Activated T-cell treated with anti-CD3 and anti-CD28 coated beads, Interleukin-2, amount 50 U/mL, for 72 hours (primary cell): ENCODE data around the gene CLIC1. TPM values are rescaled to one million over a fixed set of nuclear protein-coding genes. Genes with fewer than 3 reads are reported as not detected.

Experiments used
- ATAC-seq, 2 donors: fragments of 150-1000 bp; cut with Tn5 transposase; replicated peaks in 1 of 2; 2 replicates each; pipeline ENCODE4 v1.10.0; 2021; ENCODE audit warnings: moderate library complexity in 2 of 2, mild to moderate bottlenecking in 1 of 2
- DNase-seq, 2 donors: peaks; one replicate each; pipeline ENCODE4 v3.0.0; 2021 to 2022; ENCODE audit warnings: mixed read lengths in 1 of 2
- H3K27ac Mint-ChIP-seq: one replicate; pipeline ENCODE4 v1.8.0; 2022; ENCODE audit warnings: mild to moderate bottlenecking, moderate library complexity, mixed read lengths
- H3K27me3 Mint-ChIP-seq: one replicate; pipeline ENCODE4 v1.8.0; 2022; ENCODE audit warnings: low read depth, mixed read lengths
- H3K36me3 Mint-ChIP-seq, 2 donors: one replicate each; pipeline ENCODE4 v1.8.0; 2022; ENCODE audit warnings: mixed read lengths in 2 of 2, mild to moderate bottlenecking in 1 of 2; ENCODE audit not compliant: insufficient read depth in 2 of 2
- H3K4me1 Mint-ChIP-seq: one replicate; pipeline ENCODE4 v1.8.0; 2022; ENCODE audit warnings: low read depth, mixed read lengths
- H3K4me3 Mint-ChIP-seq, 2 donors: one replicate each; pipeline ENCODE4 v1.8.0; 2022; ENCODE audit warnings: mild to moderate bottlenecking in 2 of 2, mixed read lengths in 2 of 2, moderate library complexity in 2 of 2
- H3K9me3 Mint-ChIP-seq, 2 donors: one replicate each; pipeline ENCODE4 v1.8.0; 2022; ENCODE audit warnings: mixed read lengths in 2 of 2
- total RNA-seq, 2 donors: library from RNA; stranded (reverse); gene quantifications; one replicate each; pipeline ENCODE4 v1.2.3, GENCODE V29; 2022

The CLIC1 gene
- total RNA-seq, 2 donors from 2014 or later = 253 to 318 TPM

DNA sequence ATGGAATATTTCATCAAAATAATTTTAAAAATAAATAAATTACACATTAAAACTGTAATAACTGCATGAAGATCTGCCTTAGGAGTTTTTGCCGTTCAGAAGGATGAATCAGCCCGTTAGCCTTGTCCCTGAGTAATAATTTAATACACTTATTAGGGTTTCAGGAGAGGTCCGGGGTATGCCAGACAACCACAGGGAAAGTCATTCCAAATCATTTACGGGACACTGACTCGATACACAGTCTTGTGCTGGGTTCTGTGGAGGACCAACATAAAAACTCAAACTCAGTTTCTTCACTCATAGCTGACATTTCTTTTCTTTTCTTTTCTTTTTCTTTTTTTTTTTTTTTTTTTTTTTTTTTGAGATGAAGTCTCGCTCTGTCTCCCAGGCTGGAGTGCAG, 30.4 kb downstream of the CLIC1 start:
- ATAC-seq (no peak), DNase-seq (no peak)
- Mint-ChIP-seq H3K4me1 (peaks cover 29% of the 10 kb centered on the region), H3K27ac (no peak overlapping the region), H3K36me3 (peaks cover 6% of the 10 kb centered on the region in 2 donors), H3K9me3 (no peaks in the 10 kb centered on the region), H3K27me3 (no peaks in the 10 kb centered on the region), H3K4me3 (no peak overlapping the region)

DNA sequence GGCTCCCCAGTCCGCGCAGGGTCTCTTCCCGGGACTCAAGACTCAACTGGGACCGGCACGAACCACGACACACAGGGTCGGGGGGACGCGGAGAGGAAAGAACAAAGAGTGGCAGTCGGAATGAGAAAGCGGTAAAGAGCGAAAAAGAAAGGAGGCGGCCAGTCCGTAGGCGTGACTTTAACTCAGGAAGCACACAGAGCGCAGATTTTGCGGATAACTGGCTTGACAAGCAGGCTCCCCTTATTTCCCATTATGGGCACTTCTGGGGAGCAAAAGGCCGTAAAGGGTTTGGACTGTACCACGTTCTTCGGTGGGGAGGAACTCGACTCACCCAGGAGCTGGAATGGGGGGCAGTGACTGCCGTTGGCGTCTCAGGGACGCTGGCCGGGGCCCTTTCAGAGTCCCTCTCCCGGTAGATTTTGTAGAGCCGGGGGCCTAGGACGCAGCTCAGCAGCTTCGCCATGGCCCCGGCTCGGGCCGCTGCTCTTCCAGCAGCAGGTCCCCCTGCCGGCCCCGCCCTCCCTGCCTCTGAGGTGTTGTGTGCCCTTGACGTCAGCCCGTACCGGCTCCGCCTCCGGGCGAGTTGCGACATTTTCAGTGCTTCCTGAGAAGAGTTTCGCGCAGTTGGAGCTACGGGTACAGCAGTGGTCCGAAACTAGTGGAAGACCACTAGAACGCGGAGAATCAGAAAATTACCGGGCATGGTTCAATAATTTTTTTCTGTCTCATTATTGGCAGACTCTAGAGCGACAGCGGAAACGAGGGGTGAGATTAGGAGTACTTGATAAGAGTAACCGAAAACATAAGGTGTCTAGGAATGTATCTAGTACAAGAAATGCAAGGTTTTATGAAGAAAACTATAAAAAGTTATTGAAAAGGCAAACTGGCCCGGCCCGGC, 33.3 kb downstream of the CLIC1 start, which contains the start of gene ABHD16A:
ABHD16A (minus strand) TSS at position 506 of the 898 bp plus-strand sequence; CDS start at position 463, 43 bp downstream.
- Mint-ChIP-seq H3K4me1 (peaks cover 30% of the 10 kb centered on the region), H3K27ac (peak within 1 kb of the TSS; percentile 95), H3K4me3 (peak within 1 kb of the TSS; percentile 87 to 90), H3K27me3 (no peaks in the 10 kb centered on the region), H3K36me3 (peaks cover 6% of the 10 kb centered on the region in 2 donors), H3K9me3 (no peaks in the 10 kb centered on the region)
- peak; percentile 97 for ATAC-seq
- DNase-seq = peak; percentile 97 to 98

DNA sequence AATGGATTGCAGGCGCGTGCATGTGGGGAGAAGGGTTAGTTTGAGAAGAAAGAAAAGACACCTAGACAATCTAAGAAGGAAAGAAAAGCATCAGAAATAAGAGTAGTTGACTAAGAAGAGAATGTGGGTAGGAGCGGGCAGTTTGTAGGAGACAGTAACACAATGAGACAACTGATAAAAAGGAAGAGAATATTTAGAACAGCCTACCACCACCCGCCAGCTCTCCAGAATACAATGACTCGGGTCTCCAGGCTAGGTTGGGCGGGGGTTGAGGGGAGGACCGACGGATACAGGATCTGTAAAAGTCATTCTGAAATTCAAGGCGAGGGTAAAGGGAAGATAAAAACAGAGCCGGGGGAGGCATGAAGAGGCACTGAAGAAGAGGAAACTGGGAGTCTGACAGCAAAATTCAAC, 33.9 kb downstream of the CLIC1 start:
- no peaks in the 10 kb centered on the region for H3K9me3 Mint-ChIP-seq
- H3K4me1 Mint-ChIP-seq = peaks cover 37% of the 10 kb centered on the region
- peaks cover 6 to 9% of the 10 kb centered on the region in 2 donors for H3K36me3 Mint-ChIP-seq
- peak; percentile 13 to 24 for ATAC-seq
- no peaks in the 10 kb centered on the region for H3K27me3 Mint-ChIP-seq
- H3K27ac Mint-ChIP-seq = peak overlapping the region; percentile 95
- peak; percentile 36 to 45 for DNase-seq
- peak overlapping the region; percentile 87 to 90 for H3K4me3 Mint-ChIP-seq

DNA sequence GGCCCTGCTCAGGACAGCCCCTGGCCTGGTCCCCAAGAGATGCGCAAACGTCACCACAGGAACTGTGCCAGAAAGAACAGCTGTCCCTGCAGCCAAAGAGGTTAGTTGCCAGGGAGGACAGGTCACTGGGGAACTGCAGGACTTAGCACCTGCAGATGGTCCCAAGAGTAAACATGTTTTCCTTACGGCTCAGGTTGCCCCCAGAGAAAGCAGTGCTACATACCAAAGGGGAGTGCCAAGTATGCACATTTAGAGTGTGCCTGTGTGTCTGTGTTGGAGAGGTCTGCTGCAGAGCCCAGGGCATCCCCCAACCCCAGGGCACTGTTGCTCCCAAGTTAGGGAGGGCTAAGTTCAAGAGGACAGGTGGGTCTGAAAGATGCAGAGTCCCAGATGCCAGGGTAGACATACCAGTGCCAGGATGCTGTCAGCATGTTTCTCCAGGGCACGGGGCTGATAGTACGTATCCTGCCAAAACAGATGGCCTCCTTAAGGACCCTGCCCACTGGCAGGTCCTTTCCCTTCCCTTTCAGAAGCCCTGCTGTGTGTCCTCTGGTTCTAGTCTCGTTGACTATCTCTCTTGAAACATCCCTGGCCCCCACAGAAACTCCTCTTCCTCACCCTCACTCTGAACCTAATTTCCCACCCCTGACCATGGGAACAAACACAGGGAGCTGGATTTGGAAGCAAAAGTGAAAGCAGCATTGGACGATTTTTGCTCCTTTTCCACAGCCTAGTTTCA, 34.5 kb downstream of the CLIC1 start:
- Mint-ChIP-seq H3K27ac (peak overlapping the region; percentile 95), H3K4me1 (peaks cover 40% of the 10 kb centered on the region), H3K27me3 (no peaks in the 10 kb centered on the region), H3K36me3 (peaks cover 6 to 9% of the 10 kb centered on the region in 2 donors), H3K9me3 (no peaks in the 10 kb centered on the region), H3K4me3 (peak overlapping the region; percentile 87 to 90)
- DNase-seq = no peak
- ATAC-seq = no peak

DNA sequence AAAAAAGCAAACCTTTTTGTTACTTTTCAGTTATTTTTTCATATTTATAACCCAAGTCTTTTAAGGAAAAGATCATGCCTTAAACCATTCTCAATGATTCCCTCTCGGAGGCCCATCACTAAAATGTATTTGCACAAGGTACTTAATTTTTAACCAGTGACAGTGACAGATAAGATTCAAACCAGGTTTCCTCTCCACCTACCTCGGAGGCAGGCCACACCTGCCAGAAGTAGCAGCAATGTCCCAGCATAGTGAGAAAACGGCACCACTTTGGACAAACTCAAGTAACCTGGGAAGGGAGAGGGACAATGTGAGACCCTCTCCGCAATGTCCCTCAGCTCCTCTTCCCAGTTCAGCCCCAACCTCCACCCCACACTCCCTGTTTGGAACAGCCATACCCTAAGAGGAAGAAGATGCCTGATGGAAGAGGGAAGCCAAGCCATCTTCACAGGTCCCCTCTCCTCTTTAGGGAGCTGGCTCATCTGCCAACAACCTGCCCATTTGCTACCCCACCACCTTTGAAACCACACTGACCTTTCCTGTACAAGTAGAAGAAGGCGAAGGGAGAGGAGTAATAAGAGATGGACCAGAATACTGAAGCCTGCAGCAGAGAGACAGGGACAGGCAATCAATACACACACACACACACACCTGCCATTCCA, 35.5 kb downstream of the CLIC1 start:
- Mint-ChIP-seq H3K27me3 (no peaks in the 10 kb centered on the region), H3K4me1 (peaks cover 40% of the 10 kb centered on the region), H3K27ac (no peak overlapping the region), H3K9me3 (no peaks in the 10 kb centered on the region), H3K4me3 (peak overlapping the region; percentile 87 to 90), H3K36me3 (peaks cover 9 to 11% of the 10 kb centered on the region in 2 donors)
- ATAC-seq = no peak
- no peak for DNase-seq

DNA sequence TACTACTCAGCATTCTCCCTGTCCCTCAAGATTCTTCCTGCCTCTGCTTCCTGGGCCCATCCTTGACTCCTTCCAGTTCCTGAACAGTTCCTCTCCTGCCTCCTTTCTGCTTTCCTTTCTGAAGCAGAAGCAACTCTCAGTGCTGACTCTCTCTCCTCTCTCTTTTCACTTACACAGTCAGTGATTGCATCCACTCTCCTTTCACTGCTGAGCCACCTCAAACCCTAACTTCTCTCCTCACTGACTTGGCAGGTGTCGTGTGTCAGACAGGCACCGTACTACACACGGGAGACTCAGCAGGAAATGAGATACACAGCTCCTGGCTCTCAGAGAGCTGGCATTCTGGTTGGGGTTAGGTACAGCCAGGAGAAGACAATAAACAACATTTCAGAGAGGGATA, 38.8 kb downstream of the CLIC1 start:
- Mint-ChIP-seq H3K9me3 (no peaks in the 10 kb centered on the region), H3K36me3 (peaks cover 7 to 9% of the 10 kb centered on the region in 2 donors), H3K27me3 (no peaks in the 10 kb centered on the region), H3K4me3 (peak overlapping the region; percentile 2 to 50), H3K27ac (peak overlapping the region; percentile 79), H3K4me1 (peaks cover 30% of the 10 kb centered on the region)
- DNase-seq (peak in 1 of 2 donors; percentile 23), ATAC-seq (peak; percentile 43 to 76)

DNA sequence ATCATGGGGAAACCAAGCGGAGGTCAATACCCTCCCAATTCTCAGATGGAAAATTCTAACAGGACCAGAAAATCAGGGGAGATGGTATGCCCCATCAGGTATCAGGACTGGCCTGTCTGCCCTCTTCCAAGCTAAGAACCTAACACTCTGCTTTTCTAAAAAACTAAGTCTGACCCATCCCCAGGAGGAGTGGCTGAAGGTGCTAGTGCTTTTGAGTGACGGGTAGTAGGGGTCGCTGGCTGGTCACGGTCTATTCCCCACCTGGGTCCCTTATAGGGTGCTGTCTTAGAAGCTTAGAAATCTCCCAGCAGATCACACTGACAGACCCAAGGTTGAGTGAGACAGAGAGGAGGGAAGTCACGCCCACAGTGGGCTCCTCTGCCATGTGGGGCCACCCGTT, 42.8 kb downstream of the CLIC1 start:
- DNase-seq (no peak), ATAC-seq (no peak)
- Mint-ChIP-seq H3K36me3 (peaks cover 5% of the 10 kb centered on the region in 2 donors), H3K4me3 (no peak overlapping the region), H3K27me3 (no peaks in the 10 kb centered on the region), H3K27ac (no peak overlapping the region), H3K4me1 (peaks cover 20% of the 10 kb centered on the region), H3K9me3 (no peaks in the 10 kb centered on the region)

DNA sequence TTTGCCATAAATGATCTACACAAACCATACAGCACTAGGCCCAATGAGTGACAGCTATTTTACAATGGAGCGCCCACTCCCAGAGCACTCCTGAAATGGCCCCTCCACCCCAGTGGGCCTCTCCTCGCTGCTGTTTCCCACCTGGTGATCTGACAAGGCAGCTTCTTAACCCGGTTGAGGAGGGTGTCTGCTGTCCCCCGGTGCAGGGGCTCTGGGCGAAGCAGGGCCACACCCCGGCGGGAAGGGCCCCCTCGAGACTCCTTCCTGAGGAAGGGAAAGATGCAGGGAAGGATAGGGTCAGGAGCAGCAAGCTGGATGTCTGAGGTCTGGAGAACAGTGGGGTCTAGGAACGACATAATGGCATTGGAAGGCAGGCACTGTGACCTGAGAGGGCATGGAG, 43.4 kb downstream of the CLIC1 start:
- Mint-ChIP-seq H3K27me3 (no peaks in the 10 kb centered on the region), H3K4me3 (no peak overlapping the region), H3K4me1 (peaks cover 17% of the 10 kb centered on the region), H3K36me3 (peaks cover 5% of the 10 kb centered on the region in 2 donors), H3K27ac (no peak overlapping the region), H3K9me3 (no peaks in the 10 kb centered on the region)
- ATAC-seq (no peak), DNase-seq (no peak)

DNA sequence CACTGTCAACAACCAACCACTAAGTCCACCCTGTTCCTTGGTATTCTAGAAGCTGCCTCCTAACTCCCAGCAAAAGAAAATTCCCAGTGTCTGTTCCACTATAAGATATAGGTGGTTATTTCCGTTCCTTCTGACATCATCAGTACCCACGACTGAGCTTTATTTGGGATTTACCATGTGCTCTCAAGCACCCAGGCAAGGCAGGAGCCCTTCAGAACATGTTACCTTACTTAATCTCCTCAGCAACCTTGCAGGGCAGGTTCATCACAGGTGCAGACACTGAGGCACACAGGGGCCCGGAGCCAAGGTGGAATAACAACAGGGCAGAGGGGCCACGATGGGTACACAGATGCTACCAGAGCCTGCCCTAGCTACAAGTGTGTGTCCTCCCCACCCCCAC, 44.0 kb downstream of the CLIC1 start:
- no peaks in the 10 kb centered on the region for H3K27me3 Mint-ChIP-seq
- peaks cover 2 to 5% of the 10 kb centered on the region in 2 donors for H3K36me3 Mint-ChIP-seq
- DNase-seq (no peak), ATAC-seq (no peak)
- H3K27ac Mint-ChIP-seq = no peak overlapping the region
- peaks cover 12% of the 10 kb centered on the region for H3K4me1 Mint-ChIP-seq
- H3K4me3 Mint-ChIP-seq = no peak overlapping the region
- H3K9me3 Mint-ChIP-seq = no peaks in the 10 kb centered on the region

DNA sequence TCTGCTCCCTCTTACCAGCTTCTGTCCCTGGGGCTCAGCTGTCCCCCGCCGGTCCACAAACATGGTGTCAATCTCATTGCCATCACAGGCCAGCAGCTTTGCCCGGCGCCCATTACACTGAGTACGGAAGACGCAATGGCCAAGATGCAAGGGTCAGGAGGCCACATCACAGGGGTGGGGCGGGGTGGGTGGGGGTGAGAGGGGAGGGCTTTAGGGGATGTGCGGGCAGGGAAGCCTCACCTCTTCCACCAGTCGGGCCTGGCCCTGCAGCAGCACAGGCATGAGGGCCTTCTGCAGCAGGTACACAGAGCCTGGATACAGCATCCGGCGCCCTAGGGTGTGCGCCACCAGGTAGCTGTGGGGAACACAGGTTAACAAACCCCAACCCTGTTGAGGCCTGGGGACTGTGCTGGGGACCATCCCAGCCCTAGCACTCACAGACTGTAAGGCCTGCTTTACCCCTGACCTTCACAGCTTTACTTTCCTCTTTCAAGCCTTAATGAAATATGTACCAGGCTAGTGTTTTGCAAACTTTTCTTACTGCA, 44.7 kb downstream of the CLIC1 start:
- Mint-ChIP-seq H3K27me3 (no peaks in the 10 kb centered on the region), H3K4me3 (no peak overlapping the region), H3K4me1 (peaks cover 10% of the 10 kb centered on the region), H3K27ac (no peak overlapping the region), H3K9me3 (no peaks in the 10 kb centered on the region), H3K36me3 (peaks cover 2 to 5% of the 10 kb centered on the region in 2 donors)
- no peak for DNase-seq
- no peak for ATAC-seq

DNA sequence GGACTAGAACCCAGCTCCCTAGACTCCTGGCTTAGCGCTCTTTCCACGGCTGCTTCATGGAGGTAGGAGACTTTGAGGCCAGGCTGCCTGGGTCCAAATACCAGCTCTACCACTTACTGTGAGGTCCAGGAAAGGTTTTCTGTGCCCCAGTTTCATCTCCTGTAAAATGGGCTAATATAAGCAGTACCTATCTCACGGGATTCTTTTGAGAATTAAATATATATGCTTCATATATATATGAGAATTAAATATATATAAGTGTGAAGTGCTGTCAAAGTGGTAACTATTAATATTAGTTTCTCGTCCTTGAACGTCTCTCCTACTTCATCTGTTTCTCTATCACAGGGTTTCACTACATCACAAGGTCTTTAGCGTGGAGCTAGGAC, 45.3 kb downstream of the CLIC1 start:
- ATAC-seq = no peak
- no peak for DNase-seq
- H3K36me3 Mint-ChIP-seq = peaks cover 0 to 6% of the 10 kb centered on the region in 2 donors
- peaks cover 10% of the 10 kb centered on the region for H3K4me1 Mint-ChIP-seq
- no peaks in the 10 kb centered on the region for H3K9me3 Mint-ChIP-seq
- H3K4me3 Mint-ChIP-seq = no peak overlapping the region
- no peak overlapping the region for H3K27ac Mint-ChIP-seq
- no peaks in the 10 kb centered on the region for H3K27me3 Mint-ChIP-seq

DNA sequence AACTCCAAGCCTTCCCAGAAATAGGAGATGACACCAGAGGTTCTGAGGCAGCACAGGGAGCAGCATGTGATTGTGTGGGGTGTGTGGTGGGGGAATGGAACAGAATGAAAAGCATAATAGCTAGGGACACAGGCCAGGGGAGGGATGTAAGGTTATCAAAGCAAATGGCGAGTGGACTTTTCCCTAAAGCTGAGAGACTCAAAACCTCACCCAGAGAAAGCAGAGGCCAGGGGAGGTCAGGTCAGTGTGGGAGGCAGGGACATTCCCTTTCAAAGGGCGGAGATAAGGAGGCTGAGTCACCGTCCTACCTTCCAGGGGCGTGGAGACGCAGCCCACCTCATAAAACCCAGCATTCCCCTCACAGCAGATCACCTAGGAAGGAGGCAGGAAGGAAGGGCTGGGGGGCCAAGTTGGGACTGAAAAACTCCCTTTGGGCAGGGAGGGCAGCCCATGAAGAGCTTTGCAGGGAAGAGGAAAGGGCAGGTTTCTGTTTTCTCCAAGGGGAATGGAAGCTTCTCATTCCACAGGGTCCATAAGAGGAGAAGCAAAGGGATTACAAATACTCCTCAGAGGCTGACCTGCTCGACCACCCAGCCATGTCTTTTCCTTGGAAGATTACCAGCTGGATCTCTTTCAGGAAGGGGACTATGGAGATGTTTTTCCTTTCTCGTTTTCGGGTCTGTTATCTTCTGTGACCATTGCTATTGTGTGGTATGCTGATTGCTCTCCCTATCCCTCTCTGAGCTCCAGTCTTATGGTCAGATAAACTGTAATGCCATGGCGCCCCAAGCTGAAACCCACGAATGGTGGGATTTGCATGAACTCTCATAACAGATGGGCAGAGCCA, 45.9 kb downstream of the CLIC1 start:
- no peak for DNase-seq
- no peak for ATAC-seq
- Mint-ChIP-seq H3K27me3 (no peaks in the 10 kb centered on the region), H3K27ac (peak overlapping the region; percentile 29), H3K9me3 (no peaks in the 10 kb centered on the region), H3K4me1 (peaks cover 10% of the 10 kb centered on the region), H3K36me3 (peaks cover 0 to 8% of the 10 kb centered on the region in 2 donors), H3K4me3 (no peak overlapping the region)
